ENCODE data around the gene SPSB1.

Gene SPSB1

DNA sequence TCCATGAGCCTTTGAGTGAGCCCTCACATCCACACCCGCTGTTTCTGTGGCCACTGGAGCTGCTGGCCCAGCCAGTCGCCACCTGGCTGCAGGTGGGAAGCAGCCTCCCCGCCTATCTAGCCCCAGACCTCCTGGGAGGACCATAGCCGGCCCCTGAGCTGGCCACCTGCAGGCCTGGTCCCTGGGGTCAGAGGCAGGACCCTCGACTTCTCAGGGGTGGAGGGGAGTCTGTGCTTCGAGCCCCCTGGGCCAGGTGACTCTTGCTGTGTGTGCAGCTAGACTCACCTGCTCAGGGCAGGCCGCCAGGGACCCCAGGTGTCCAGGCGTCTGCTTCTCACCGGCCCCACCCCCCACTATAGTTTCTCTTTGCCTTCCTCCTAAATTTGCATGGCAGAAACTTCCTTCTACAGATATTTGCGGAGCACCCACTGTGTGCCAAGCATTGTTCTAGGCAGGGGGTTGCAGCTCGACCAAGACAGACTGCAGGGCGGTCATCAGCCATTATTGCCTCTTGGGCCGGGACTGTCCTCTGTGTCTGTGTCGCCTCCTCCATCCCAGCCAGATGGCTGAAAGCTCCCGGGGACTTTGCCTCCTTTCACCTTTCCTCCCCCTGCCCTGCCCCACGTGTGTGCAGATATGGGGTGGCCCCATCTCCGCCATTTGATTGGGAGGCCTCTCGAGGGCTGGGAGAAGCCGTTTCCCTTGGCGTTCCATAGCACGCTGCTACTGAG, 27.3 kb downstream of the SPSB1 start:
- no peak for DNase-seq (ENCODE audit: low spot score)

DNA sequence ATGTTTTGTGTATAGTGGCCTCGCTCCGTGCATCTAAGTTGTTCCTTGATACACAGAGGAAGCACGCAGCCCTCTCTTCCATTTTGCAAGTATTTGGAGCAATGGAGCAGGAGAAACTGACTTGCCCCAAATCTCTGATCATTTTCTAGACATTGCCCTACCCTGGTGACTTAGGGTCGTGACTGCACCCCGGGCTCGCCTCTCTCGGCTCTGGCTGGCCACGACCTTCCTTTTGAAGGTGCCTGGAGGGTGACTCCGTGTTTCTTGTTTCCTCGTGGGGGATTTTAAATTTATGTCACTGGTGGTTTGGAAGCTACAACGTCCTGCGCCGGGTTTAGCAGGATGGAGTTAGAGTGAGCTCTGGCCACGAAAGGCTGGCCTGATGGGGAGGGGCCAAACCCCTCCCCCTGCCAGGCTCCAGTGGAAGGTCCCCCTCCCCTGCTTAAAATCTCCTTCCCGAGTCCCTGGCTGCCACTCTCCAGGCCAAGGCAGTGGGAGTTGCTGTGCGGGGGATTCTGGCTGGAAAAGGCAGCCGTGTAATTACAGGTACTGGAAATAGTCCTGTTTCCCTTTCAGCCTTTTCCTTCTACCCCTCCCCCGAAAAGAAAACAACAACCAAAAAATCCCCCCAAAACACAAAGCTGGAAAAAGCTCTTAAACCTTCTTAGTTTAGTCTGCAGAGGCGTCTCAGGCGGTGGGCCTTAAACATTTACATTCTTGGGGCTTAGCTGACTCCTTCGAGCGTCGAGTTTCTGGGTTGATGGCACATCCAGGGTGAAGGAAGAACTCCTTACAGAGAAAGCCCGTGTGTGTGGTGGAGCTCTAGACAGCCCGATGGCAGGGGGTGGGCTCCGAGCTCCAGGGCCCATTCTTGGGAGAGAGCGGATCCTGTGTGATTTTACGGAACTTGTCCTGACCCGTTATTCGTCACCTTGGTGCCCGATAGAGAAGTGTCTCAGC, 28.1 kb downstream of the SPSB1 start:
- DNase-seq (ENCODE audit: low spot score), result no peak

DNA sequence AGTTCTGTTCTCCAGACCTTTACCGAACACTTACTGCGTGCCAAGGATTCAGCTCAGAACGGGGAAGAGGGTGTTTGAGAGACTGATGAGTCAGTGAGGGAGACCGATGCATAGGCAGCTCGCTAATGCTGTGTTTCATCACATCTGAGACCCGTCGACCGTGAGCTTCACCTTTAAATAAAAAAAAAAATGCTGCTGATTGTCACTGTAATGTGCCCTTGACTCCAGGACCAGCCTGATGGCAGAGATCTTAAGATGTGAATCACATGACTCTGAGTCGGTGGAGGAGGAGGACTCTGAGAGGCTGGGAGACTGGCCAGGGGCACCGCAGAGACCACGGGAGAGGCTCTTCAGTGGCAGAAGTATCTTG, 28.8 kb downstream of the SPSB1 start:
- DNase-seq (ENCODE audit: low spot score), result no peak

DNA sequence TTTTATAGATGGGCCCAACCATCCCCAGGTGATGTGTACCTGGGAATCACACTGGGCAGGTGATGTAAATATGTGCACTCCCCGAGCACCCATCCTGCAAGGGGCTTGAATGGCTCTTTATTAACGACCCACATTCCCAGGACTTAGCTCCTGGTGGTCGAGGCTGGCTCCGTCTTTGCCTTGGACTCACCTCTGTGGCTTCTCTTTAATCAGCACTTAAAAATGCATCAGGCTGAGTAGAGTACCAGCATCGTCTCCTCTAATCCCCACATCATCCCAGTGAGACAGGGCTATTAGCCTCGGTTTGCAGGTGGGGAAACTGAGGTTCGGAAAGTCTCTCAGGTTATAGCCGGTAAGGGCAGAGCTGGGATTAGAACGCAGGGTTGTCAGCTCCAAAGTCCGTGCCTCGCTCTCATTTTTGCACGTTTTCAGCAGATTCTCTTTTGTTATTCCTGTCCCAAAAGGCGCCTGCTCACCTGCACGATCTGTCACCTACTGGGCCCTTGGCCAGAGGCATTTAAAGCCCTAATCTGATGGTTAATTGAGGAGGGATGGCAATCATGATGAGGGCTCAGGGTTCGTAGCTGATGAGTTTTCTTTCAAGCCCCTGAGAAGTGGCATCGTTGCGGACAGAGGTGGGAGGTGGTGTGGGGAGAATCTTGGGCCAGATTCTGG, 29.4 kb downstream of the SPSB1 start:
- DNase-seq (ENCODE audit: low spot score), result no peak

DNA sequence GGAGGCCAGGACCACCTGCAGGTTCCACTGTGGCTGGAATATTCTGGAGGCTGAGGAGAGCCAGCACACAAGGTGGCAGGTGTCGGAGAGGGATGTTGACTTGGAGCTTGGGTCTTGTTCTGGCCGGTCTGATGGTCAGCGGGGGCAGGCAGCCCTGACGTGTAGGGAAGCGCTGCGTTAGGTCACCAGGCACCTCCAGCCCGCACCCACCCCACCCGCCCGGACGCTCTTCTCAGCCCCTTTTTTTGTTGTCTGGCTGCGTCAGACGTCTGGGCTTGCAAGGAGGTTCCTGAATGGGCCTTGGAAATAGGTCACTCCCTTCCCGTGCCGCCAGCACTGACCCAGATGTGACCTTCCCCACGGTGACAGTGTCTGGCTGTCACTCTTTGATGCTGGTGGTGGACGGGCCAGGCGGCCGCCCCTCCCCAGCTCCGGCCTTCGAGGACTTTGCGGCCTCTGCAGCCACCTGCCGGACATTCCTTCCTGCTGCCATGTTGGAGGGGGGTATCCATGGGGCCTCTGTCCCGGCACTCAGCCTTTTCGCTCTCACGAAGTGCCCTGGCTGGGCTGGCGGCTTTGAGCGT, 30.1 kb downstream of the SPSB1 start:
- no peak for DNase-seq (ENCODE audit: low spot score)

DNA sequence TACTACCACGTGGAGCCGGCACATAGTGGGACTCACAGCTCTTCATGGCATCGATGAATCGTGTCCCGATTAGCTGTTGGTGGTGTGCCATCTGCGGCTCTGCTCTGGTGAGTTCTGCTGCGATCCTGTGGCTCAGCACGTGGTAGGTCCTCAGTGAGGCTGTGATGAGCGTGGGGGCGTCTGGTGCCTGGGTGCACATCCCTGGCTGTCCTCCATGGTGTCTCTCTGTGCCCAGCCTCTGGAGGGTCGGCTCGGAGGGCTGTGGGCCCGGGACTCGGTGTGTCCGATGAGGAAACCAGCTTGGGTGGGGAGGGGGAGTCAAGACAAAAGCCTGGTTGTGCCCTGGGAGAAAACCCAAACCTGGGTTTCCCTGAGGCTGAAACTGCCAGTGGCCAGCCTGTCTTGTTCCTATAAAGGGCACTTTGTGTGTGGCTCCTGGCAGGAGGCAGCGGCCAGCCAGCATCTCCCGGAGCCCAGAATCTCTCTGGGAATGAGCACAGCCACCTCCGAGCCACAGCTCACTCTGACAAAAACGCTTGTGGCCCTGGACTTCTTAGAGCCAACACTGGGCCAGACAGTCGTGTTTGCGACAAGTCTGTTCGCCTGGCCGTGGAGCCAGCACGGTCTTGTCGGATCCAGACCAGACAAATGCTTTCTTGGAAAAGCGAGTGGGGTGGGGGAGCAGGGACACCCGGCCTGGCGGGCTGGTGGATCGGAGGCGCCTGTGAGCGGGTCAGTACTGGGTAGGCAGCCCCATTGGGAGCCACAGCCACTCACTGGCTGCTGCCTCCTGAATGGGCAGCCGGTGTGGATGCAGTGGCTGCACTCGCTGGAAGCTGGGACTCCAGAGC, 31.8 kb downstream of the SPSB1 start:
- DNase-seq (ENCODE audit: low spot score), result no peak

DNA sequence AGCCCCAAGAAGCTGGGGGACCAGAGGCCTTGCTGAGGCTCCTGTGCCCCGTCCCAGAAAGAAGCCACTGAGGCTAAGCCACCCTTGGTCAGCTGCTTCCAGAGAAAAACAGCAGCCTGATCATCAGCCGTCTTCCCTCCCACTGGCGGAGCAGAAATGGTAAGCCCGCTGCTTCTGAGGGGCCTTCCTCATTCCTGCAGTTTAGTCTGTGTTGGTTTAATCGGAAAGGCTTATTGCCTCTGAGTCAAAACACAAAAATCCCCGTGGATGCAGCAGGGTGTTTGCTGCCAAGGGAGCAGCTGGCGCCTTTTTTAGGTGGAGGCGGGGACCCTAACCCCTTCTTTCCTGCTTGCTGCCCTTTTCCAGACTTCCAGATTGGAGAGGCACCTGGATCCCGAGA, 33.9 kb downstream of the SPSB1 start:
- no peak for DNase-seq (ENCODE audit: low spot score)

DNA sequence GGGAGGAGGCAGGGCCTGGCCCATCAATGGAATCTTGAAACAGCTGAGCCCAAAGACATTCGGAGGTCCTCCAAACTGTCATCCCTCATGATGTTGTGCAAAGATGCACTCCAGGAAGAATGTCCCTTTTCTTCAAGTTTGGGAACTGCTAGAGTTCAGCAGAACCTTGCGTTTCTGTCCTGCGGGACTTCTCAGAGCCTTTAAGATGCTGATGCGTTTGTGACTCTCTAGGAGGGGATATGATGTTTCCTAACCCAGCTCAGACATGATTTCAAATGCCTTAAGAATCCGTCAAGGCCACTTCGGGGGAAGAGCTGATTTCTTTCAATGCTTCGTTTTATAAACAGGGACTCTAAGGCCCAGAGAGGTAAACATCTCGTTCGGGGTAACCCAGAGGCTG, 35.5 kb downstream of the SPSB1 start:
- no peak for DNase-seq (ENCODE audit: low spot score)

DNA sequence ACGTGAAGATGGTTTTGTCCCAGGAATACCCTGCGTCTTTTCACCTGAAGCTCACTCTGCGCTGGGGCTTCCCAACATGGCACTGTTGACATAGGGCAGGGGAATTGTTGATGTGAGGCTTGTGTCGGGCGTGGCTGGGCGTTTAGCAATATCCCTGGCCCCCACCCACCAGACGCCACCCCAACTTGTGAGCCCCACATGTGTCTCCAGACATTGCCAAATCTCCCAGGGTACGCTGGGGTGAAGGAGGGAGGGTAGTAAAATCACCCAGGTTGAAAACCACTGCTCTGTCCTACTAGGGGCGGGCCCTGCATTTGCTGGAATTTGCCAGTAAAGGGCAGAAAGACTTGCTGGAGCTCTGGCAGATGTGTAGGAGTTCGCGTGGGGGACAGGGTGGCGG, 36.0 kb downstream of the SPSB1 start:
- no peak for DNase-seq (ENCODE audit: low spot score)

DNA sequence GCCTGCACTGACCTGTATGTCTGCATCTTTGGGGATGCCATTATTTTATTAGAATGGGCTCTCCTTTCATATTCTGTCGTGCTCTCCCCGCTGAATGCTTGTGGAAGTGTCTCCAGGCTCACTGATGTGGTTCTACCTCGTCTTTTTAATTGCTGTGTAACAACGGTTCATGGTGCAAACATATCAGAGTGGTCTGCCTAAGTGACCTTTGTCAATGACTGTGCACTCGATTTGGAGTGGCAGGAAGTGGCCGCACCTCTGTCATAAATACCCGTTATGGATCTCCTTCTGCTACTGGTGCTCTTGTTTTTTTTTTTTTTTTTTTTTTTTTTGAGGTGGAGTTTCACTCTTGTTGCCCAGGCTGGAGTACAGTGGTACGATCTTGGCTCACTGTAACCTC, 38.3 kb downstream of the SPSB1 start:
- DNase-seq (ENCODE audit: low spot score), result no peak

DNA sequence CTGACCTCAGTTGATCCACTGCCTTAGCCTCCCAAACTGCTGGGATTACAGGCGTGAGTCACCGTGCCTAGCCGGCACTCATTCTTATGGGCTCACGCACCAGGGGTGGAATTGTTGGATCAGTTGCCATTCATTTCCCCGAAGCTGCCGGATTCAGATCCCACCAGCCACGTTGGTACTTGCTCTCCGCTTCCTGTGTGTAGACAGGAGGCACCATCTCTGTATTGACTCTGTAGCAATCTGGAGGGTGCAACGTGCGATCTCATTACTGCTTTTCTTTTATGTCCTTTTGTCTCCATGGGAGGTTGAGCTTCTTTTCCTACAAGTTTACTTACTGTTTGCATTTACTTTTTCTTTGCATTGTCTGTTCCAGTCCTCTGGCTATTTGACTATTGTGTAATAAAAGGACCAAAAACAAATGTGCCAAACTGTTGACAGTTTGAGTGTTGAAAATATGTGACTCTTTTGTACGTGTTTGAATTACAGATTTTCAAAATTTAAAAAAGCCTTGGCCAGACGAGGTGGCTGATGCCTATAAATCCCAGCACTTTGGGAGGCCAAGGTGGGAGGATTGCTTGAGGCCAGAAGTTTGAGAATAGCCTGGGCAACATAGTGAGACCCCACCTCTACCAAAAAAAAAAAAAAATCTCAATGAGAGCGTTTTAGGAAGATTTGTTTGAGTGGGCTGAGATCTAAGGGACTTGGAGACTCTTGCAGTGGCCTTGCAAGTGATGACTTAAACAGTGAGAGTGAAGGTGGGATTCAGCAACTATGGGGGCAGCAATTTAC, 39.1 kb downstream of the SPSB1 start:
- DNase-seq (ENCODE audit: low spot score), result no peak

DNA sequence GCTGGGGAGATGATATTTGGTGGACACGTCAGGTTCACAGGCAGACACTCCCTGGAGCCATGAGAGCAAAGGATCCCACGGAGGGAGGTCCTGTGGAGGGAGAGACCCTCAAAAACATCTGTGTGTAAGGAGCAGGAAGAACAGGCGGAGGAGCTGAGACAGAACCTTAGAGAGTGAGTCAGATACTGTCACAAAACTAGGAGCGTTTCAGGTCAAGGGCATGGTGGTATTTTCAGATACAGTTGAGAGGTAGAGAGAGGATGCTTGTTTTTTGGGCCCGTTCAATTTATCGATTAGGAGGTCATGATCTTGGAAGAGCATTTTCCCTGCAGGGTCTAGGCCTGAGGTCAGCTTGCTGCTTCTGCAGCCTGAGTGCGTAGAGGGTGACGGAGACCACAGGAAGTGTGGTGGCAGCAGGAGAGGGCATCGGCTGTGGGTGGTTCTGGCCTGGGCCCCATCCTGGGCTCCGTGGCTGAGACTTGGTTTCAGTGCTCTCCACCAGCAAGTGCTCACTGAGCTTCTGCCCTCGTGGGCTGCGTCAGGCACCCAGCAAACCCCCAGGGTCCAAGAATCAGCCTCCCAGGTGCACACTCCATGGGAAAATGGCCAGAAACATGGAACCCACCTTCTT, 39.9 kb downstream of the SPSB1 start:
- no peak for DNase-seq (ENCODE audit: low spot score)

DNA sequence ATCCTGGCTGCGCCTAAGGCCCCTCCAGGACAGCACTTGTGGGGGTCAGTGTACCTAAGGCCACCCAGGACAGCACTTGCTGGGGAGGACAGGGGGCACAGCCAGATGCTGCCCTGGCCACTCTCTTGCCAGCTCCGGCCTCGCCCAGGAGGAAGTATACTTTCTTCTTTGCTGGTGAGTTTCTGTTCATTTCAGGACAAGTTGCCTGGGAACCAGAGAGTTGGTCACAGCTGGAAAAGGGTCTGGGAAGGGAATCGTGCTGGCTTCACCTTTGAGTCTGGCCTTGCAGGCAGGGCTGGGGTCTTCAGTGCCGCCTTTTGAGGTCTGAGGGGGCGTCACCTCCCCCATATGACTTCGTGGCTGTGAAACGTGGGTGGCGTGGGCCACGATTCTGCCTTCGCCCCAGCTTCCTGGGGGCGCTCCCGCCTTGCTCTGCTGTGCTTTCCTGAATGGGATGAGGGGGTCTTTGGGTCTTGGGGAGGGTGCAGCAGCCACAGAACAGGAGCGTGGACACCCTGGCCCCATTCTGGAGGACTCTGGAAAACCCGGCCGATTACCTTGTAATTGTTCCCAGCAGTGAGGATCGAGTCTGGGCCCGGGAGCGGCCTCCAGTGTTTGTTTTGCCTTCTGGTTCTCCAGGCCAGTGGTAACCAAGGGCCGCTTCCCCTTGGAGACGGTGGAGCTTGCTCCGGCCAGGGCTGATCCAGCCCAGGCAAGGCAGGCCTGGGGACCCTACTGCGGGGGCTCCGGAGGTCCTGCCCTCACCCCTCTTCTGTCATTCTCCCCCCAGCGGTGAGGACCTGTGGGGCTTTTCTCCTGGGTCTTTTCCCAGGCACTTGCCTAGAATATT, 45.9 kb downstream of the SPSB1 start:
- DNase-seq (ENCODE audit: low spot score), result no peak

DNA sequence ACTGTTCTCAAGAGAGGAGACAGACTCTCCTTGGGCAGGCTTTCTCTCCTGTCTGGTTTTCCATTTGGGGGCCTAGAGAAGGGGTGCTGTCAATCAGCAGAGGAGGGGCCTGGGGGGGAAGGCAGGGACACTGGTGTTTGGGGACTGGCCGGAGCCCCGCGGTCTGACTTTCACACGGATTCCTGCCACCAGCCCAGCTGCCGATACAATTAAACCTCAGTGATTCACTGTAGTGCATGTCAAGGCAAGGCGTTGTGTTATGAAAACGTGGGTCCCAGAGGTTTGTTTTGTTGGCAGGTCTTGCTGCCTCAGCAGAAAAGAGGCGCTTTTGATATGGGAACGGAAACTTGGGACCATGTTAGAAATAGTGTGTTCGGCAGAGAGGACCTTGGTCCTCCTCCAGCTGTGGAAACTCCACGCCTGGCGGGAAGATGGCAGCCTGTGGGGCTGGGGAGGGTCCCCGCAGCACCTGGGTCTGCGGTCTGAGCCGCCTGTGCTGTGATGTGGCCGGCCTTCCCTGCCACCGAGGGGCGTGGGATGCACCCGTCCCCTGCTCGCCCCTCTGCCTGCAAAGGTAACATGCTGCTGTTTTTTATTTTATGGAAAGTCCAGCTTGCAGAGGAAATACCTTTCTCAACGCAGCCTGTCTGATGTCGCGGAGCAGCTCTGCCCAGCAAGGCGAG, 47.6 kb downstream of the SPSB1 start:
- DNase-seq (ENCODE audit: low spot score), result no peak

DNA sequence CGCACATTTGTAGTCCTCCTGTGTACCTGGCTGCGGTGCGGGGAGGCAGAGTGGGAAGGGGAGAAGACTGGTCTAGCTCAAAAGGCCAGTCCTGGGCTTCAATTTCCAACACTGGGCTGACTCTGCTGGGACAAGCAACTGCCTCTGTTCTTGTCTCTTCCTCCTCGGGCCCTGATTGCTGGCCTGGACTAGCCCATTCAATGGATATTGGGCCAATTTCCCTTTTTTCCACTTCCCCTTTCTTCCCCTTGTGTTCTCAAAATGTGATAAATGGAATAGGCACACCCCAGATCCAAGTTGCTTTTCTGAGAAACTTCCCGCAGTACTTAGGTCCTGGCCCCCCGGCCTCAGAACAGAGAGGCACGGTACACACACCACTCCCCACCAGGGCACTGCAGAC, 48.2 kb downstream of the SPSB1 start:
- no peak for DNase-seq (ENCODE audit: low spot score)

DNA sequence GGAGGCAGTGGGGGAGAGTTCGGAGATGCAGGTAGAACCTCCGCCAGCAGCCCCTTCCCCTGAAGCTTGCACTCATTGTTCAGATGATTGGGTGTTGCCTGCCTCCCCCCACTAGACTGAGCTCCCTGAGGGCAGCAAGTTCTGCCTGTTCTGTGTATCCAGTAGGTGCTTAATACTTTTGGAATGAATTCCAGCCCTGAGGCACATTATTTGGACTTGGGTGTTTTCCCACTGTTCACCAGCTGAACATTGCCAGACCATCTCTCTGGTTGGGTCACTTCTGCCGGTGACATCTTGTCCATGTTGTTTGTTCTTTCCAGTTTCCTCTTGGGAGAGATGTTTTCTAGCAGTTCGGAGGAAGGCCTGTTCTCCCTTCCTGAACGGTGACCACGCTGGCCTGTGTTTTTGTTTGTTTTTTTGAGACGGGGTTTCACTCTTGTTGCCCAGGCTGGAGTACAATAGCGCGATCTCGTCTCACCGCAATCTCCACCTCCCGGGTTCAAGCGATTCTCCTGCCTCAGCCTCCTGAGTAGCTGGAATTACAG, 48.7 kb downstream of the SPSB1 start:
- DNase-seq (ENCODE audit: low spot score), result no peak

DNA sequence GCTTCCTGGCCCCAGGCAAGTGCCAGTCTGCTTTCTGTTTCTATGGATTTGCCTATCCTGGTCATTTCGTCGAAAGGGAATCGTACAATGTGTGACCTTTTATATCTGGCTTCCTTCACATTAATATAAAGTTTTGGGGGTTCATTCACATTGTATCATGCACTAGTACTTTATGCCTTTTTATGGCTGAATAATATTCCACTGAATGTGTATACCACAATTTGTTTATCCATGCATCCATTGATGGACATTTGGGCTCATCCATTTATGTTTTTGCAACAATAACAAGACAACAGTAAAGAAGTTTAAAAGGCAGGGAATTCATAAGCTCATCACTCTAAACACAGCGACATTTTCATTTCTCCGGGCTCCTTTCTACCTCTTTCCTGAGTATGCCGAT, 50.6 kb downstream of the SPSB1 start:
- no peak for DNase-seq (ENCODE audit: low spot score)

DNA sequence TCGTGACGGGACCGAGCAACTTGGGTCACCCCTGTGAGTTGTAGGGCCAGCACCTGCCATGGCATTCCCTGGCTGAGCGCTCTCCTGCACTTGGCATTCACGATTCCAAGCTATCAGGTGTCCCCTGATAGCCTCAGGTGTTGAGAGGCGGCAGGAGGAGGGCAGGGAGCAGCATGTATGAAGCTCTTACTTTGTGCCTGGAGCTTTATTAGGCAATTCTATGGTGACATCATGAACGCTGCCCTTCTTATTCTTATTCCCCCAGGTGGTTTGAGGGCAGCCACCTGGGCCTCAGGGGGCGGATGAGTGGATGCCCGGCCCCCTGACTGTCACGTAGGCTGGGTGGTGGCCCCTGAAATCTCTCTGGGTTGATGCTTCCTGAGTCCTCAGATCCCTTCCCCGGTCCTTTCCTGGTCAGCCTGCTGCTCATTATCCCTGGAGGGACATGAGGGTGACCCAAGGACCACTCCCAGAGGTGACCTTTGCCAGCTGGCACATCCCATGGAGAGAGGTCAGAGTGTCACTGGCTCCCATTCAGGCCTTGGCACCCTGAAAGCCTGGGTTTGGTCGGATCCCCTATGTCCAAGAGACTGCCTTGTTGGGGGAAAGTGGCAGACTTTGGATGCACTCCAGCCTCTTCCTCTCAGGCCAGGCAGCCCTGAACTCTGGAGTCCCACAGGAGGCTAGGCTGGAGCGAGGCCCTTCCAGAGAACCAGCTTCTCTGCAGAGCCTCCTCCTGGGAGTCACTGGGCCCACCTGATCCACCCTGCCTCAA, 51.9 kb downstream of the SPSB1 start:
- no peak for DNase-seq (ENCODE audit: low spot score)

Measured in RKO (cell line).